Activated CD4-positive, alpha-beta T cell treated with anti-CD3 and anti-CD28 coated beads for 36 hours (primary cell): ENCODE data around the gene ASTN1. TPM values are rescaled to one million over a fixed set of nuclear protein-coding genes. Genes with fewer than 3 reads are reported as not detected.

Experiments used
- ATAC-seq: fragments of 200-7000 bp; cut with Tn5 transposase; one replicate; pipeline ENCODE4 v1.10.0; 2021; ENCODE audit warnings: mild to moderate bottlenecking, moderate library complexity
- CTCF ChIA-PET: fragments of 350-600 bp; sonication (Branson Sonifier 250); formaldehyde crosslinking; loops from one replicate; lab custom pipeline; 2021; ENCODE audit warnings: antibody characterized with exemption; lab: Charles Lee
- POLR2A ChIA-PET: fragments of 350-600 bp; sonication (Branson Sonifier 250); formaldehyde crosslinking; loops from one replicate; lab custom pipeline; 2021; ENCODE audit warnings: antibody characterized with exemption, inconsistent platforms; lab: Charles Lee
- DNase-seq: peaks from one replicate; pipeline ENCODE4 v3.0.0-alpha.2; 2020
- H3K27ac Mint-ChIP-seq: one replicate; pipeline ENCODE4 v1.8.0; 2021; ENCODE audit warnings: mixed read lengths
- H3K27me3 Mint-ChIP-seq: one replicate; pipeline ENCODE4 v1.8.0; 2021; ENCODE audit warnings: mixed read lengths
- H3K36me3 Mint-ChIP-seq: one replicate; pipeline ENCODE4 v1.8.0; 2021; ENCODE audit warnings: low read depth, mixed read lengths
- H3K4me1 Mint-ChIP-seq: one replicate; pipeline ENCODE4 v1.8.0; 2021; ENCODE audit warnings: mixed read lengths
- H3K4me3 Mint-ChIP-seq: one replicate; pipeline ENCODE4 v1.8.0; 2021; ENCODE audit warnings: mild to moderate bottlenecking, moderate library complexity, mixed read lengths
- H3K9me3 Mint-ChIP-seq: one replicate; pipeline ENCODE4 v1.8.0; 2021; ENCODE audit warnings: low read depth, mixed read lengths
- intact Hi-C, 2 experiments: fragments of 100-400 bp; cut with DNase I in 1 of 2; cut with micrococcal nuclease in 1 of 2; formaldehyde crosslinking; loops; one replicate each; pipeline versions ENCODE4 v1.14.2 to v1.15.1; 2022 to 2024; cut with DNase I, micrococcal nuclease
- total RNA-seq, 2 experiments: library from RNA; stranded (reverse); gene quantifications; one replicate each; pipeline ENCODE4 v1.2.3, GENCODE V29; 2021

The ASTN1 gene
- total RNA-seq, 2 experiments from 2014 or later: not detected

GRCh38 chr1:177183836-177184235 is 19.3 kb upstream of the ASTN1 start:
- ATAC-seq: no peak
- Mint-ChIP-seq H3K9me3 (no peaks in the 10 kb centered on the region), H3K36me3 (no peaks in the 10 kb centered on the region), H3K27ac (no peak overlapping the region), H3K4me1 (peaks cover 8% of the 10 kb centered on the region), H3K27me3 (peaks cover 20% of the 10 kb centered on the region), H3K4me3 (no peak overlapping the region)
- ChIA-PET CTCF (interaction anchor here (0.5 kb wide), 1 partner anchor 33 kb away, joined by 3 read pairs; no protein-coding TSS in a partner anchor), POLR2A (no interaction called here)
- intact Hi-C loops: no loop called here
- no peak for DNase-seq

GRCh38 chr1:177181631-177182291 is 17.2 kb upstream of the ASTN1 start:
- DNase-seq (peak; percentile 64), ATAC-seq (peak; percentile 36)
- Mint-ChIP-seq H3K27me3 (peaks cover 20% of the 10 kb centered on the region), H3K4me1 (peaks cover 8% of the 10 kb centered on the region), H3K36me3 (no peaks in the 10 kb centered on the region), H3K27ac (no peak overlapping the region), H3K9me3 (no peaks in the 10 kb centered on the region), H3K4me3 (peak overlapping the region; percentile 29)
- intact Hi-C loops: loop anchor here (1.0 kb wide), 1 partner anchor 284 kb away; no protein-coding TSS in a partner anchor
- ChIA-PET CTCF (interaction anchor here (0.7 to 1.2 kb wide), 8 partner anchors 8 to 1227 kb away, joined by 3 to 5 read pairs (median 3); no protein-coding TSS in a partner anchor), POLR2A (no interaction called here)

- H3K4me1 Mint-ChIP-seq: peaks cover 8% of the 10 kb centered on the region
- DNase-seq (peak; percentile 6), ATAC-seq (no peak)
- H3K36me3 Mint-ChIP-seq: no peaks in the 10 kb centered on the region
- H3K27ac Mint-ChIP-seq: no peak overlapping the region
- ChIA-PET CTCF (interaction anchor here (0.7 to 1.2 kb wide), 4 partner anchors 9 to 1226 kb away, joined by 3 to 5 read pairs (median 3); no protein-coding TSS in a partner anchor), POLR2A (no interaction called here)
- peaks cover 20% of the 10 kb centered on the region for H3K27me3 Mint-ChIP-seq
- H3K4me3 Mint-ChIP-seq: no peak overlapping the region
- H3K9me3 Mint-ChIP-seq: no peaks in the 10 kb centered on the region
- intact Hi-C loops: loop anchor here (1.0 kb wide), 1 partner anchor 284 kb away; no protein-coding TSS in a partner anchor
These were observed 16.7 kb upstream of the ASTN1 start for GRCh38 chr1:177181280-177181630.

- no peak for ATAC-seq
- Mint-ChIP-seq H3K36me3 (no peaks in the 10 kb centered on the region), H3K27ac (no peak overlapping the region), H3K4me1 (no peaks in the 10 kb centered on the region), H3K27me3 (peaks cover 8% of the 10 kb centered on the region), H3K4me3 (no peak overlapping the region), H3K9me3 (no peaks in the 10 kb centered on the region)
- ChIA-PET CTCF (no interaction called here), POLR2A (no interaction called here)
- intact Hi-C loops: no loop called here
- DNase-seq: no peak
These were observed 10.6 kb upstream of the ASTN1 start for GRCh38 chr1:177174921-177175634.

GRCh38 chr1:177173976-177174375 is 9.5 kb upstream of the ASTN1 start:
- H3K27ac Mint-ChIP-seq: no peak overlapping the region
- H3K4me3 Mint-ChIP-seq: no peak overlapping the region
- no peaks in the 10 kb centered on the region for H3K4me1 Mint-ChIP-seq
- no peaks in the 10 kb centered on the region for H3K36me3 Mint-ChIP-seq
- ChIA-PET CTCF (interaction anchor here (0.6 kb wide), 1 partner anchor 526 kb away, joined by 3 read pairs; no protein-coding TSS in a partner anchor), POLR2A (no interaction called here)
- intact Hi-C loops: no loop called here
- DNase-seq: no peak
- H3K9me3 Mint-ChIP-seq: no peaks in the 10 kb centered on the region
- H3K27me3 Mint-ChIP-seq: peaks cover 5% of the 10 kb centered on the region
- no peak for ATAC-seq

GRCh38 chr1:177172866-177173265 is 8.4 kb upstream of the ASTN1 start:
- POLR2A ChIA-PET: no interaction called here
- Mint-ChIP-seq H3K36me3 (no peaks in the 10 kb centered on the region), H3K9me3 (no peaks in the 10 kb centered on the region)

GRCh38 chr1:177172272-177172671 is 7.8 kb upstream of the ASTN1 start:
- ATAC-seq: no peak
- ChIA-PET CTCF (no interaction called here), POLR2A (no interaction called here)
- no peak overlapping the region for H3K27ac Mint-ChIP-seq
- DNase-seq: no peak
- no peaks in the 10 kb centered on the region for H3K9me3 Mint-ChIP-seq
- peaks cover 5% of the 10 kb centered on the region for H3K27me3 Mint-ChIP-seq
- H3K4me1 Mint-ChIP-seq: no peaks in the 10 kb centered on the region
- intact Hi-C loops: no loop called here
- no peaks in the 10 kb centered on the region for H3K36me3 Mint-ChIP-seq
- H3K4me3 Mint-ChIP-seq: no peak overlapping the region

More at GRCh38 chr1:177172866-177173265, 8.4 kb upstream of the ASTN1 start:
- ATAC-seq (no peak), DNase-seq (no peak)
- Mint-ChIP-seq H3K4me3 (no peak overlapping the region), H3K27me3 (peaks cover 5% of the 10 kb centered on the region), H3K27ac (no peak overlapping the region), H3K4me1 (no peaks in the 10 kb centered on the region)
- intact Hi-C loops: no loop called here
- CTCF ChIA-PET: no interaction called here

- no peak overlapping the region for H3K4me3 Mint-ChIP-seq
- intact Hi-C loops: no loop called here
- CTCF ChIA-PET: no interaction called here
These were observed 7.1 kb upstream of the ASTN1 start for GRCh38 chr1:177171536-177172123.

GRCh38 chr1:177170756-177171535 is 6.4 kb upstream of the ASTN1 start, which contains the start of gene BRINP2:
BRINP2 (plus strand) TSS chr1:177170958; CDS start chr1:177229877, 58,919 bp downstream.
- CTCF ChIA-PET: no interaction called here
- Mint-ChIP-seq H3K4me3 (no peak within 1 kb of the TSS), H3K4me1 (no peaks in the 10 kb centered on the region), H3K27me3 (peaks cover 5% of the 10 kb centered on the region), H3K36me3 (no peaks in the 10 kb centered on the region), H3K27ac (no peak within 1 kb of the TSS), H3K9me3 (no peaks in the 10 kb centered on the region)
- peak; percentile 29 for DNase-seq
- ATAC-seq: peak; percentile 71
- POLR2A ChIA-PET: no interaction called here
- intact Hi-C loops: no loop called here

More at GRCh38 chr1:177171536-177172123, 7.1 kb upstream of the ASTN1 start:
- ATAC-seq: no peak
- Mint-ChIP-seq H3K27ac (no peak overlapping the region), H3K4me1 (no peaks in the 10 kb centered on the region), H3K36me3 (no peaks in the 10 kb centered on the region), H3K27me3 (peaks cover 5% of the 10 kb centered on the region), H3K9me3 (no peaks in the 10 kb centered on the region)
- no peak for DNase-seq
- POLR2A ChIA-PET: no interaction called here

GRCh38 chr1:177165069-177165439 is 542 bp upstream of the ASTN1 start:
- Mint-ChIP-seq H3K4me1 (peaks cover 4% of the 10 kb centered on the region), H3K36me3 (no peaks in the 10 kb centered on the region), H3K27me3 (peaks cover 24% of the 10 kb centered on the region), H3K27ac (no peak overlapping the region), H3K9me3 (no peaks in the 10 kb centered on the region), H3K4me3 (no peak overlapping the region)
- DNase-seq (no peak), ATAC-seq (no peak)
- POLR2A ChIA-PET: interaction anchor here (0.7 kb wide), 1 partner anchor 839 kb away, joined by 3 read pairs; no protein-coding TSS in a partner anchor
- CTCF ChIA-PET: no interaction called here
- intact Hi-C loops: no loop called here

GRCh38 chr1:177163844-177164379 is 600 bp downstream of the ASTN1 start:
- Mint-ChIP-seq H3K9me3 (no peaks in the 10 kb centered on the region), H3K36me3 (no peaks in the 10 kb centered on the region), H3K27me3 (peaks cover 24% of the 10 kb centered on the region), H3K4me1 (peaks cover 4% of the 10 kb centered on the region), H3K27ac (no peak overlapping the region), H3K4me3 (no peak overlapping the region)
- ChIA-PET CTCF (interaction anchor here (0.5 to 0.8 kb wide), 2 partner anchors 16 to 33 kb away, joined by 3 read pairs; no protein-coding TSS in a partner anchor), POLR2A (no interaction called here)
- no peak for ATAC-seq
- intact Hi-C loops: no loop called here
- DNase-seq: no peak
